Fibroblast of mammary gland (primary cell): ENCODE measurements around the gene LITAF.

ENCODE experiments used
- DNase-seq: peaks from one replicate; pipeline ENCODE4 v3.0.0-alpha.2; 2010; ENCODE audit warnings: low read depth
- H3K4me3 ChIP-seq: 2 replicates; pipeline ENCODE4 v1.5.1; 2011; ENCODE audit warnings: low read depth, mild to moderate bottlenecking, low read length, moderate library complexity; ENCODE audit not compliant: control insufficient read depth
- CTCF ChIP-seq: conservative IDR thresholded peaks from 2 replicates; pipeline ENCODE4 v1.5.1; 2011; ENCODE audit warnings: low read depth, low read length, inconsistent platforms; ENCODE audit not compliant: control insufficient read depth, insufficient read depth

LITAF gene

GRCh38 chr16:11621539-11621919, 34.8 kb upstream of the LITAF start:
- H3K4me3 ChIP-seq = no peak overlapping the region
- DNase-seq = no peak

GRCh38 chr16:11620243-11621003, 33.7 kb upstream of the LITAF start:
- no peak for DNase-seq
- no peak overlapping the region for H3K4me3 ChIP-seq
- TF ChIP-seq CTCF = no peak

More at GRCh38 chr16:11621539-11621919, 34.8 kb upstream of the LITAF start:
- no peak for TF ChIP-seq CTCF

- H3K4me3 ChIP-seq = no peak overlapping the region
- TF ChIP-seq CTCF = no peak
- no peak for DNase-seq
These were observed 32.7 kb upstream of the LITAF start for GRCh38 chr16:11619327-11619851.

GRCh38 chr16:11618107-11618717, 31.5 kb upstream of the LITAF start:
- H3K4me3 ChIP-seq = no peak overlapping the region
- no peak for DNase-seq
- TF ChIP-seq CTCF = no peak

- no peak for TF ChIP-seq CTCF
These were observed 29.2 kb upstream of the LITAF start for GRCh38 chr16:11615748-11616447.

GRCh38 chr16:11614587-11615175, 28.0 kb upstream of the LITAF start:
- TF ChIP-seq CTCF = no peak
- no peak overlapping the region for H3K4me3 ChIP-seq
- no peak for DNase-seq

More at GRCh38 chr16:11615748-11616447, 29.2 kb upstream of the LITAF start:
- no peak for DNase-seq
- H3K4me3 ChIP-seq = no peak overlapping the region
